Astrocyte of the hippocampus (primary cell): Measurements from ENCODE around the gene SULT4A1.

ENCODE experiments used
- DNase-seq: peaks from one replicate; pipeline ENCODE4 v3.0.0; 2011; ENCODE audit warnings: low read depth, low spot score

SULT4A1 gene

DNA sequence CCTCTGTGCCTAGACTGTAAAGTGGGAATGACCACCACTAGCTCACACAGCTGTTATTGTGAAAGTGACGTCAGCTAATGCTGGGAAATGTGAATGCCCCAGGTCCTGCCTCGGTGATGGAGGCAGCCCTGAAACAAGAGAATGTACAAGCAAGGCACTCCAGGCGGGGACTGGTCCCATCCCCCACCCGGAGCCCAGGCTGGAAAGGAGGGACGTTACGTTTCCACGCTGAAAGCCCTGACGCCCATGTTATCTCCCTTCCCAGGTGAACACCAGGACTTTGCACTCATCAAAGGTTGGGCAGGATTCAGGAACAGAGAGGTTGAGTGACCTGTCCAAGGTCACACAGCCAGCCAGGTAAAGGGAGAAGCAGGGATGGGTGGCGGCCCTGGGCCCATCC is 784 bp downstream of the SULT4A1 start:
- DNase-seq: peak; percentile 40

DNA sequence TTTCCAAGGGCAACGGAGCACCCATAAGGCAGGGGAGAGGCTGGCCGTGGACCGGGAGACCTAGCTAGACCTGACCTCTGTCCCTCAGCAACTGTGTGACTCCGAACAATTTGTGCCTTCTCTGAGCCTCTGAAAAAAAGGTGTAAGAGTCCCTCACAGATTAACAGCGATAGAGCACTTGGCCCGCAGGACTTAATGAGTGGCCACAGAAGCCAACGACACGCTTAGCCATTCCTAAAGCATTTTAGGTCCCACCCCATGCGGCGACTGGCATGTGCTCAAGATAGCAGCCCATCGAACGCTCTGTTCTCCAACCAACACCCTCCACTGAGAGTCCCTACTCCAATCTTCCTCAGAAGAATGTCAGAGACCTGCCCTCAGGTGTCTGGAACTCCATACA is 1.5 kb downstream of the SULT4A1 start:
- DNase-seq: no peak

DNA sequence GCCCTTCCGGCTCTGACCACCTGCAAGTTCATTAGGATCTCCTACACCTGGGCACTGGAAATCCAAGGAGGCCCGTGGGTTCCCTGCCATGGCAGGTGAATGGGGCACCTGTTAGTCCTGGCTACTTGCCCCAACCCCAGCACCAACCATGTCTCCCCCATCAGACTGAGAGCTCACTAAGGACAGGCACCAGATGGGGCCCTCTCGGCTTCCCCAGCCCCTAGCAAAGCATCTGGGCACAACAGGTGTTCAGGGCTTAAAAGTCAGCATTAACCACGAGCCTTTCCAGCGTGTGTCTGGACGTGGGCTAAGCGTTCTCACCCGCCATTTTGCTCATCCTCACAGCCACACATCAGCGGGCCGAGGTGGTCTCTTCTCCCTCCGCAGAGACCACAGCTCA is 2.2 kb downstream of the SULT4A1 start:
- DNase-seq: no peak

DNA sequence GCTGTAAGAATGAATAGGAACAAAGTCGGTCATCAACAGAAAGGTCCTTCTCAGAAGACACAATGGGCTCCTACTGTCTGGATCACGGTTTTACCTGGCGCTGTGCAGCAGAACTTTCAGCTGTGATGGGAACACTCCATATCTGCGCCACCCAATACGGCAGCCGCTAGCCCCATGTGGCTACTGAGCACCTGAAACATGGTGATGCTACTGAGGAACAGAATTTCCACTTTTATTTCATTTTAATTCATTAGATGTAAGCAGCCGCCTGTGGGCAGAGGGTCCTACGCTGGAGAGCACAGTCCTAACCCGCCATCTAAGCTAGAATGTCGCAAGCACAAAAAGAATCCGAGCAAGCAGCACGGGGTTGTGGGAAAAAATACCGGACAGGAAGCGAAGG is 2.7 kb downstream of the SULT4A1 start:
- DNase-seq: no peak

DNA sequence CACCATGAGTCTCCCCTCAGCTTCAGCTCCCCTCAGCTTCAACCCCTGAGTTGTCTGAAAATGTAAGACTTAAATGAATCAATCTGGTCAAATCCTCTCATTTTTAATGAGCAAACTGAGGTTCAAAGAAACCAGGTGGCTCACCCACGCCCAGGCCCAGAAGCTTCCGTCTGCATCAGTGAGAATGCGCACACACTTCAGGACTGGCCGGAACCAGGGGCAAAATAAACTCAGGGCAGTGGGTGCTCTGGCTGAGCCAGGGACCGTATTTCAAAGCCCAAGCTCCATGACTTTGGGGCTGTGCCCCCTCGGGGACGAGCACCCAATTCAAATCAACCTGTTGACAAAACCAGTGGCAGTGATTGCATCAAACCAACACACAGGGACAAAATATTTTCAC is 3.1 kb downstream of the SULT4A1 start:
- no peak for DNase-seq

DNA sequence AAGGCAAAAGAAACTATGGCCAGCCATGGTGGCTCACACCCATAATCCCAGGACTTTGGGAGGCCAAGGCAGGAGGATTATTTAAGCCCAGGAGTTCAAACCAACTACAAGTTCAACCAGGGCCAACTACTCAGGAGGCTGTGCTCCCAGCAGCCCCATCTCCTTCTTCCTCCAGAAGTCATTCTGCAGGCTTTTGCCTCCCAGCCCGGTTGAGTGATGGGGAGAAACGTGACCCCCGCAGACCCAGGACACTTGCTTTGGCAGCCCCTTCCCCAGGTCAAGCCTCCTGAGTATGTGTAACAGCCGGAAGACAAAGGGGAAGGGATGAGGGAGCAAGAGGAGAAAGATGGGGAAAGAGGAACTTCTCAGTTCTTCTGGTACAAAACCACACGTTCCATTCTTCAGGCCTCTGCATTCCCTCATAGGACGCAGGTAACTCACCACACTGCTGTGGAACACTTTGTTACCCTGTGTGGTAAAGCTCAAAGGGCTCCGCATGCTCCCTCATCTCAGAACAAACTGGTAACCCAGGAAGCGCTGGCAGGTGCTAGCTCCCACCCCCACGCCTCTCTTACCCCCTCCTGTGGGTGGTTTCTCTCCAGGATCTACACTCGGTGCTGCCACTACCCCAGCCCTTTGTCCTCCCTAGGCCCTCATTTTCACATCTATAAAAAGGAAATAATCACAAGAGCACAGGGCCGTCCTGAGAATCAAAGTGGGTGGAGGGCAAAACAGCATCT is 4.0 kb downstream of the SULT4A1 start:
- no peak for DNase-seq

DNA sequence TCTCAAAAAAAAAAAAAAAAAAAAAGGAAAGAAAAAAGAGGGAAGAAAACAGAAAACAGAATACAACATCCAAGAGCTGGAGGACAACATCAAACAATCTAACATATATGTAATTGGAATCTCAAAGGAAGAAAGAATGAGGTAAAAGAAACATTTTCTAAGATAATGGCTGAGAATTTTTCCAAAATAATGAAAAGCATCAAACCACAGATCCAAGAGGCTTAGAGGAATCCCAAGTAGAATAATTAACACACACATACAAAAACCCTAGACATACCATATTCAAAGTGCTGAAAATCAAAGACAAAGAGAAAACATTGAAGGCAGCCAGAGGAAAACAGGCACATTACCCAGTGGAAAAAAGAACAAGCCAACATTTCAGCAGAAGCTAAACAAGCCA is 4.9 kb downstream of the SULT4A1 start:
- no peak for DNase-seq

DNA sequence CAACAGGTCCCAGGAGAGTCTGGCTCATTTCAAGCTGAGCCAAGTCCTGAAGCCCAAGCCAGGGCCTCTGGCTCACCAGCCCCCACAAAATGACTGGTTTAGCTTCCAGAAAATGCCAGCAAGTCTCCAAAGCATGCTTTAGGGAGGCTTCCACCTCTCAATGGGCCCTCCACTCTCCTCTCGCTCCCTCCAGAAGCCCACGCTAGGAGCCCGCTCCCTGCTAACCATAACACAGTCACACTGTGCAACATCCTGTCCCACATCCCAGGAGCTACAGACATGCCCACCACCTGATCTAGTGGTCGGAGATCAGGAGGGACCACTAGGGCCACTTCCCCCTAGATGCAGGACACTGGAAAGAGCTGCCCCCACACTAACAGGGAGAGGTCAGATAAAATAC is 6.9 kb downstream of the SULT4A1 start:
- no peak for DNase-seq

DNA sequence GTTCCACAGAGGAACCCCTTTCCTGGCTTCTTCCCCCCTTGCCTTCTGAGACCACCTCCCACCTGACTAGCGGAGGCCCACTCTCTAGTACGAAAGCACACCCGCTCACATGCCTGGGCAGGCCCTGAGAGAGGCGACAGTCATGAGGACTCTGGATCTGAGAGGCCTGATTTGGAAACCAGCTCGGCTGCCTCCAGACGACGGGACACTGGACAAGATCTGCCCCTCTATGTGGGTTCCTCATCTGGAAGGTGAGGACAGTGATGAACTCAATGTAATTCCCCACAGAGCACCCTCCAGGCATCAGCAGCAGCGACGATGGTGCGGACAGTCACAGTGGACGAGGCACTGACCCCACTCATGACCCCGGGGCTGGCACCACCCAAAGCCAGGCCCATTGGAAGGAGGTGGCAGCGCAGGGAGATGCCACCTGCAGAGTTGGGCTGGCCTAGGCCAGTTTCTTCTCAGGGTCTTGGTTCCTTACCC is 7.5 kb downstream of the SULT4A1 start:
- no peak for DNase-seq

DNA sequence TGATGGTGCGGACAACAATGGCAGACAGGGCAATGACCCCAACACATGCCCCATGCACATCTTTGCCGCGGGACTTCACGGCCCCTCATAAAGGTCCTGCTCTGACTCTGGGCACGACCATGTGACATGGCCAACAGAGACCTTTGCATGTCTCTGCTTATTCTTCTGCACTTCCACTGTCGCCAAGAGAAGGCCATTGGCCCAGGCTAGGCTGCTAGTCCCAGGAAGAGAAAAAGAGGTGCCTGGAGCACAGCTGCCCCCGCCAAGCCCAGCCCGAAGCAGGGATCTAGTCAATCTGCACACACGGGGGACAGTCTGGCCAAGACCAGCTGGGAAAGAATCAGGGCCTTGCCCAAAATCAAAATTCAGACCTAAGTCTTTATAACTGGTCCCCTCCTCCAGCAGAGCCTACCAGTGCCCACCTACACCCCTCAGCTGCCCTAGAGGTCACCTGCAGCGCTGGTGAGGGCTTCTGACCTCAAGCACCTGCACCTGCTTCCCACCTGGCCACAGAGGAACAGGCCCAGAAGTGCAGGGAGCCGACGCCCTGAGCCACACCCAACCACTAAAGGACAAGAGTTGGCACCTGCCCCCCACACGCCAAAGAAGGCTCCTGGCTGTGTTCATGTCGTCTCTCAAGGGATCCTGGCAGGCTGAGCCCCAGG is 8.1 kb downstream of the SULT4A1 start:
- no peak for DNase-seq

DNA sequence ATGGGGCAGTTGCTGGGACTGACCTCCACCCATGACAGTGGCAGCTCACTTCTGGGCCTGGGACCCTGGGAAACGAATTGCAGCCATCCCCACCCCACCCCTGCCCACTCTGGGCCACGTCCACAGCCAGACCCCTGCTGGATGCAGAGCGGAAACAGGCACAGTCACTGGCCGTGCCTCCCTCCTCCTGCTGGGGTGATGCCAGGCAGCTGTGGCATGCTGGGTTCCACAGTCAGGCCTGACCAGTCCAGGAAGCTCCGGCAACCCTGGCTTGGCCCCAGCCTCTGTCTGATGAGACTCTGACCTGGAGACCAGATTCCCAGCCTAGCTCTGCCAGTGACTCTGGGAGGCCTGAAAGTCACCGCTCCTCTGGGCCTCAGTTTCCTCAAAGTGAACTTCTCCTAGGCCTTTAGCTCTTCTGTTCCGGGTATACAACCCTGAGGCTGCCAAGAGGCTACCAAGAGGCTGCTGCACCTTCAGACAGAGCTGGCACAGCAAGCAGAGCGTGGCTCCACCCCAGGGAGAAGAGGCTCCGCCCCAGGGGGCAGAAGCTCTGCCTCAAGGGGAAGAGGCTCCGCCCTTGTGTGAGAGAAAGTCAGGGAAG is 8.9 kb downstream of the SULT4A1 start:
- no peak for DNase-seq

DNA sequence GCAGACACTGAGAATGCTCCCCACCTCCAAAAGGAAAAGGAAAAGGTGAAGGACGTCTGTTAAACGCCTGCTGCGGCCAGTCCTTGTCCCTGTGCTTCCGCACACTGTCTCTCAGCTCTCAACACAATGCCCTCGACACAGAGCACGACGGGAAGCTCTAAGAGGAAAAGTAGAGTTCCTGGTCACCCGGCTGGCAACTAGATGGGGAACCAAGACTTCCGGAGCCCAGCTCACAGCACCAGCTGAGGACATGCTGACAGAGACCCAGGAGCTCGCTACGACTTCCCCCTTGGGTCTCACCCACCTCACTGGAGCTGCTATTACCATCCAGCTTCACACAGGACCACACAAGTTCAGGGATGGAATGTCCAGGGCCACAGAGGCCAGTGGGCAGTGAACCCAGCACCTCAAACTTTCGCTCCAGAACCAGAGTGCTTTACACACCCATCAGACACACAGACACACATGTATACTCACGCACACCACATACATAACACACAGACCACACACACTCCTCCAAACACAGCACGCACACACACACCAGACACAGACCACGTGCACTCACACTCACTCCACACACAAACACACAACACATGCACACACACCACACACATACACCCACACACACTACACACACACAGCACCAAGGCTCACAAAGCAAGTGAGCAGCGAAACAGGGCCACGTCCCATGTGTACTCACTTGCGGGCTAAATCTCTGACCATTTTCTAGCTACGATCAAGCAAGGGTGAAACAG is 9.6 kb downstream of the SULT4A1 start:
- DNase-seq: no peak

DNA sequence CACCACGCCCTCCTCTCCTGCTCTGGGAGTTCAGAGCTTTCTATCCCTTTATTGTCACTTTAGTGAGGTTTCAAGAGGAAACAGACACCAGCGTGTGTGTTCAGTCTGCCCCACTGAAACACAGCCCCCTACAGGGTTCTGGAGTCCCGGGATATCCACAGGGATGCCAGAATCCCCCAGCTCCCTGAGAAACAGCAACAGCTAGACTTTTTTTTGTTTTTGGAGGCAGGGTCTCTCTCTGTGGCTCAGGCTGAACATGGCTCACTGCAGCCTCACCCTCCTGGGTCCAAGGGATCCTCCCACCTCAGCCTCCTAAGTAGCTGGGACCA is 10.4 kb downstream of the SULT4A1 start:
- no peak for DNase-seq

DNA sequence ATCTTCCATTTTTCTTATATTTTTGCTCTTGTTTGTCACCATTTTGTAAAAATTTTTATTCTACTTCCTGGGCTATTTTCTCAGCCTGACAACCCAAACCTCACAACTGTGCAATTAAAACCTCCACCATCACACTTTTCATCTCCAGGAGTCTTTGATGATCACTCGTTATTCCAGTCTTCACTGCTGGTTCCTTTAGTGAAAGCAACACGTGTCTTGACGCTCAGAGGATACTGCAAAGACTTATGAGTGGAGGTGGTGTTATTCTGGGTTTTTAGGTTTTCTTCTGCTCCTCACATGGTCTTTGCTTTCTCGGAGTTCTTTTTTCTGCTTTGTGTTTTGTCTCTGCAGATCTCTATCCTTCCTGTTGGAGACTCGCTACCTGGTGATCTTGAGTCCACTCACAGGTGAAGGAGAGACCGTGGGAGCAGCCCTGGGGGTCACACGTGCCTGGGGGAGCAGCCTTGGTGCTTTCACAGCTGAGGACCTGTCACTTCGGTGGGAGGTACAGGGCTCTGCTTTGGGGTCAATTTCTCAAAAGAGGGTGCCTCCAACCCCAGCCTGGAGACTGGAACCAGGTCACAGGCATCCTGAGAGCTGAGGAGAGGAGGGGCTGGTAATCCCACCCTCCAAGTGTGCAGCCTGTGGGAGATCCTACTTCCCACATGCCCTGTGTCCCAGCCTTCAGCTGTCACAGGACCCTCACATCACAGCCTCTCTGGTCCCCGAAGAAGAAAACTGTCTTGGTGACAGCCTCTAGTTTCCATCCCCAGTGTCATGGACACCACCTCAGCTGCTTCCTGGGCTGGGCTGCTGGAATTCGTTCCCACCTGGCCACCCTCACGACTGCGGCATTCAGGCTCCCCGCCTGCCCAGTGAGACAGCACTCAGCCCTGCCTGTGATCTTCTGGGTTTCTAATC is 11.0 kb downstream of the SULT4A1 start:
- no peak for DNase-seq

DNA sequence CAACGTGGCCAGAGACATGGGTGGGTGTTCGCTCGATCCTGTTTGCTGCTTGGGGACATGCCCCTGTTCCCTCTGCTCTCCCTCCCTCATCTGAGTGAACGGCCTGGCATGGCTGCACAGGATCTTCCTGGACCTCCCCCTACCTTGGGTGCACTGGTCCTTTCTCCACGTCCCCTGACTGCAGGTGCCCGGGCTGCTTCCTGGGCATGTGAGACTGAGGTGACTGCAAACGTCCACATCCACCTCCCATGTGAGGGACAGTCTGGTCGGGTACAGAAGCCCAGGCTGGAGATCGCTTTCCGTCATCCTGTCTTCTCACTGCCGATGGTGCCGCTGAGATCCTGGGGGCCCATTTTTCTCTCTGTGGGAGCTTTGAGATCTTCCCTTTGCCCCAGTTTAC is 11.8 kb downstream of the SULT4A1 start:
- no peak for DNase-seq

DNA sequence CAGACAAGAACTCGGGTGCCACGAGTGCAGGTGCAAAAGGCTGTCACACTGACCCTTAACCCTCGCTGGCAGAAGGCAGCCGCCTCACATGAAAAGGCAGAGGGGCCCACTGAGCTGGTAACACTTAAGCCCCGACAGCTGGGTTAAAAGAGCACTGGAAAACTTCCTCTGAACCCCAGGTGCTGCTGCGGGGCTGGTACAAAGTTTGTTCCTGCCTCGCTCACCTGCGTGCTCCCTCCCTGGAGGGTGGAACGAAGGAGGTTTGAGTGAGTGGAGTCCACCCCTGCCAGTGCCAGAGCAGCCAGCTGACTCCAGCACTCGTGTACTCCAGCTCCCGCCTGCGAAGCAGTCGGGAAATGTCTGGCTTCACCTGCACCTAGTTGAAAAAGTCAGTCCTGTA is 12.6 kb downstream of the SULT4A1 start:
- no peak for DNase-seq

DNA sequence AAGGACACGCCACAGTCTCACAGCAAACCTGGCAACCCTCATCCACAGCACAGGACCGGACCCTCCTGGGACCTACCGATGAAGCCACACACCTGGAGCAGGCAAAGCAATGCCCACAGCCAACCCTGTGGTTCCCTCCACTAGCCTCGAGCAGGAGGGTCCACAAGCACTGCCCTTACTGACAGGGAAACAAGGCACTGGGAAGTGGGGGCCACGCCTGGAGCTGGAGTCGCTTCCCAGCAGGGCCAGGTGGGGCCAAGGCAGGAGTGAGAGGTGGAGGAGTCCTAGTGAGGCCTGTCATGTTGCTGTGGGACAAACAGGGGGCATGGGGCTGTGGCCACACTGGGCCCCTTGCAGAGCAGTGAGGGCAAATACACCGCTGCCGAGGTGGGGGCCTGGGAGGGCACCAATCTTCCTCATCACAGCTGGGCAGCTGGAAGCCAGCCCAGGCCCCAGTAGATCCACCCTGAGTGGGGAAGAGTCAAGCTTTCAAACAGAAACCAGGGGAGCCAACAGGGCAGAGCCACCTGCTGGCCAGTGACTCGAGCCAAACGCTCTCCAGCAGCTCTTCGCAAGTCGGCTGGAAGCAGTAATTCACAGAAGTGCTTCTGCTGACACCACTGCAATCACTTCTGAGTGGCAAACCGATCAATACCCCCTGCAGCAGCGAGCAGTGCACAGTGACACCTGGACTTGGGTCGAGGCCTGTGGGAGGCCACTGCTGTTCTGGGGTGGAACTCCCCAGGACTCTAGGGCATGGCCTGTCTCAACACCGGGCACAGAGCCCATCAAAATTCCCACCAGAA is 13.7 kb downstream of the SULT4A1 start:
- DNase-seq: peak; percentile 42

DNA sequence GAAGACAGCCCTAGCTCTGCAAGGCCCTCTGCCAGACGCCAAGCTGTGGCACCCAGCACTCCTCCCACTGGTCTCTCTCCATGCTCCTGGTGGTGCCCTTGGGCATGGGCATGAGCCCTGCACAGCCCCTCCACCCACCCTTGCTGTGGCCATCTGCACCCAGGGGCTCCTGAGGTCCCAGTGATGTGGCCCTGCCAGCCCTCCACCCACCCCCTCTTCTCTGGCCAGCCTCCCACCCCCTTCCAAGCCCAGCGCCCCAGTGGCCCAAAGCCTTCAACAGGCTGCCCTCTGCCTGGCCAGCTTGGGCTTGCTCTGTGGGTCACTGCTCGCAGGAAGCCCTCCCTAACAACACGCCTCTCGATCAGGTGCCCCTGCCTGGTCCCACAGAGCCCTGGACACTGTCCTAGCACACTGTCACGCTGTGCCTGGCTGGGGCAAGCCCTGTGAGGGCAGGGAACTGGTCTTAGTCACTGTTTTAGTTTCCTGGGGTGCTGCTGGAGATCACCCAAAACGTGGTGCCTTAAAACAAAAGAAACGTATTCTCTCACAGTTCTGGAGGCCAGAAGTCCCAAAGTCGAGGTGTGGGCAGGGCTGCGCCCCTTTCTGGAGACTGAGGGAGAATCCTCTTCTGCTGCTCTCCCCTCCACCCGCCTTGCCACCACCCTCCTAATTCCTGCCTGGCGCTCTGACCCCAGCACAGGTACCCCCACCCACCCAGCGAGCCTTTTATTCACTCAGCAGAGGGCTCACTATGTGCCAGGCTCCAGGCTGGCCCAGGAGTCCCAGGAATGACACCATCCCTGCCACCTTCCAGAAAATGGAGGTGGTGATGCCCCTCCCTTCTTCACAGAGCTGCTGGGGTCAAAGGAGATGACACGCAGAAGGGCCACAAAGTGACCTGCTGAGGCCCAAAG is 14.7 kb downstream of the SULT4A1 start:
- DNase-seq: no peak

DNA sequence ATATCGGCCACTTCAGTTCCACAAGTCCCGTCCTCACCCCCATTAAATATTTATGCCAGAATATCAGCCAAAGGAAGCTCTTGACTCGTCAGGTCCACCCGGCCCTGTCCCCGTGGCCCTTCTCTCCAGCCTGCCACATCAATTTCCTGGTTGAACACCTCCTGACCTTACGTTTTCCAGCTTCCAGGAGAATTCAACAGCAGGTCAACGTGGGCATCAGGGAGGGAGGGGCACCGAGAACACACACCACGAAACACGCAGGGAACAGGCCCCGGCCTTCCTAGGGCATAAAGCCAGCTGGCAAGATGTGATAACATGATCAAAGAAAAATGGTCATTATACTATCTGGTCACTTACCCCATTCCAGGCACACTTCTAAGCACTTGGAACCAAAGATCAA is 15.3 kb downstream of the SULT4A1 start:
- no peak for DNase-seq
